Measurements from ENCODE around the gene OPALIN. TPM values are rescaled to one million over a fixed set of nuclear protein-coding genes. Genes with fewer than 3 reads are reported as not detected.

OPALIN gene
- total RNA-seq, 3 donors from 2014 or later (not counting 1 experiment from before 2014, with no cell fraction given): not detected

- intact Hi-C loops (cut with micrococcal nuclease): no loop called here
- Mint-ChIP-seq H3K9me3 (no peaks in the 10 kb centered on the region), H3K4me1 (no peaks in the 10 kb centered on the region), H3K4me3 (no peak overlapping the region), H3K36me3 (no peaks in the 10 kb centered on the region), H3K27ac (no peak overlapping the region), H3K27me3 (ENCODE audit: low read depth in 2 of 2) (peaks cover 33 to 59% of the 10 kb centered on the region in 2 donors)
- TF ChIP-seq CTCF (IDR thresholded peaks at IDR 0.05): no peak
- no peak for DNase-seq
- no peak for ATAC-seq
- Histone ChIP-seq H3K4me3 (ENCODE audit: low read length) (no peak overlapping the region), H3K27ac (ENCODE audit: low read length) (no peak overlapping the region), H3K27me3 (ENCODE audit: control insufficient read depth, insufficient read depth, low read length) (no peaks in the 10 kb centered on the region), H3K4me1 (ENCODE audit: control insufficient read depth, insufficient read depth, low read length) (no peaks in the 10 kb centered on the region), H3K36me3 (ENCODE audit: control insufficient read depth, insufficient read depth, low read length) (no peaks in the 10 kb centered on the region), H3K9me3 (ENCODE audit: control insufficient read depth, insufficient read depth, low read length) (no peaks in the 10 kb centered on the region)
- WGBS (ENCODE audit: insufficient coverage): 78% methylated on average over 16 of the region's 16 CpGs
These were observed 43.9 kb upstream of the OPALIN start for GRCh38 chr10:96402417-96403305.

- intact Hi-C loops (cut with micrococcal nuclease): no loop called here
- Histone ChIP-seq H3K27ac (ENCODE audit: low read length) (no peak overlapping the region), H3K27me3 (ENCODE audit: control insufficient read depth, insufficient read depth, low read length) (no peaks in the 10 kb centered on the region), H3K4me3 (ENCODE audit: low read length) (no peak overlapping the region), H3K36me3 (ENCODE audit: control insufficient read depth, insufficient read depth, low read length) (no peaks in the 10 kb centered on the region), H3K9me3 (ENCODE audit: control insufficient read depth, insufficient read depth, low read length) (no peaks in the 10 kb centered on the region), H3K4me1 (ENCODE audit: control insufficient read depth, insufficient read depth, low read length) (peaks cover 11% of the 10 kb centered on the region)
- ATAC-seq (no peak), DNase-seq (no peak)
- no peak overlapping the region for H3K4me3 Mint-ChIP-seq
- no peak overlapping the region for H3K27ac Mint-ChIP-seq
- WGBS (ENCODE audit: insufficient coverage): 86% methylated on average over 7 of the region's 7 CpGs
- TF ChIP-seq CTCF (IDR thresholded peaks at IDR 0.05): no peak
- H3K4me1 Mint-ChIP-seq: peaks cover 5 to 7% of the 10 kb centered on the region in 2 donors
- no peaks in the 10 kb centered on the region for H3K9me3 Mint-ChIP-seq
- H3K36me3 Mint-ChIP-seq: no peaks in the 10 kb centered on the region
- peaks cover 26 to 52% of the 10 kb centered on the region in 2 donors for H3K27me3 Mint-ChIP-seq (ENCODE audit: low read depth in 2 of 2)
These were observed 42.2 kb upstream of the OPALIN start for GRCh38 chr10:96401036-96401435.

- H3K27ac Mint-ChIP-seq: no peak overlapping the region
- DNase-seq (no peak), ATAC-seq (no peak)
- no peak overlapping the region for H3K4me3 ChIP-seq (ENCODE audit: low read length)
- peaks cover 12% of the 10 kb centered on the region for H3K4me1 ChIP-seq (ENCODE audit: control insufficient read depth, insufficient read depth, low read length)
- H3K4me3 Mint-ChIP-seq: no peak overlapping the region
- H3K36me3 ChIP-seq (ENCODE audit: control insufficient read depth, insufficient read depth, low read length): no peaks in the 10 kb centered on the region
- H3K9me3 ChIP-seq (ENCODE audit: control insufficient read depth, insufficient read depth, low read length): no peaks in the 10 kb centered on the region
- H3K27ac ChIP-seq (ENCODE audit: low read length): no peak overlapping the region
- H3K27me3 ChIP-seq (ENCODE audit: control insufficient read depth, insufficient read depth, low read length): no peaks in the 10 kb centered on the region
- no peak for TF ChIP-seq CTCF (IDR thresholded peaks at IDR 0.05)
- WGBS (ENCODE audit: insufficient coverage): no CpG with 5 or more reads among the region's 3 CpGs
- no peaks in the 10 kb centered on the region for H3K36me3 Mint-ChIP-seq
- peaks cover 26 to 51% of the 10 kb centered on the region in 2 donors for H3K27me3 Mint-ChIP-seq (ENCODE audit: low read depth in 2 of 2)
- intact Hi-C loops (cut with micrococcal nuclease): no loop called here
- H3K9me3 Mint-ChIP-seq: no peaks in the 10 kb centered on the region
- peaks cover 5 to 7% of the 10 kb centered on the region in 2 donors for H3K4me1 Mint-ChIP-seq
These were observed 41.7 kb upstream of the OPALIN start for GRCh38 chr10:96400465-96400864.

All from natural killer cell (primary cell).